HG02798 (cell line): ENCODE results near the gene TMIE.

ENCODE experiments used
- ATAC-seq: cut with Tn5 transposase; IDR thresholded peaks from one replicate; pipeline ENCODE4 v1.9.1; 2021; ENCODE audit warnings: mild to moderate bottlenecking; ENCODE audit not compliant: unreplicated experiment, poor library complexity

Gene TMIE

DNA sequence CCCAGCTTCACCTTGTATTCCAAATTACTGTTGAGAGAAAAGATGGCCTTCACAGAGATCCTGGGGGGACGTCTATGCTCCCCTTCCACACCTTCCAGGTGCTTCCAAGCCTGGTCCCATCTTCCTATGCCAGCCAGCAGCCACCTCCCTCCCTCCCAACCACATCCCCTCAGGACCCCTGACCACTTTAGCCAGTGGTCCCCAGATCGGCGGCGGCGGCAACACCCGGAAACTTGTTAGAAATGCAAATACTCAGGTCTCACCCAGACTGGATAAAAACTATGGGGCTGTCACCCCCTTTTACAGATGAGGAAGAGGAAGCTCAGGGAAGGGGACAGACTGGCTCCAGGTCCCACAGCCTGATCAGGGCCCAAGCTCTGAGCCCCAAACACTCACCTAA lies 54.5 kb downstream of the TMIE start:
- no peak for ATAC-seq

DNA sequence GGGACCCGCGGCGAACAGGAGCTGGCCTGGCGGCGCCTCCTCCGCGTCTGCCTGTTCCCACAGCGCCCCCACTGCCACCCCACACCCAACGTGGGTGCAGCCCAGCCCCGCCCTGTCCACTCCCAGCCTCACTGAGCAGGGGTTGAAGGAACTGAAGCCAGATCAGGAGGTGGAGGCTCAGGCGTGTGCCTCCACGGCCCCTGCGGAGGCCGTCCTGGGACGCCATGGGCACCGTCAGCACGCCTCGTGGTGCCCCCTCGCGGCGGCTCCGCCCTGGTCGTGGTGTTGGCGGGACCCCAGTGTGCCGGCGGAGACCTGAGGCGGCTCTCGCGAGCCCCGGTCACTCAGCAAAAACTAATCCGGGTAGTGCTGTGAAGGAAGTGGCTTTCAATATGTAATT lies 55.5 kb downstream of the TMIE start:
- no peak for ATAC-seq

DNA sequence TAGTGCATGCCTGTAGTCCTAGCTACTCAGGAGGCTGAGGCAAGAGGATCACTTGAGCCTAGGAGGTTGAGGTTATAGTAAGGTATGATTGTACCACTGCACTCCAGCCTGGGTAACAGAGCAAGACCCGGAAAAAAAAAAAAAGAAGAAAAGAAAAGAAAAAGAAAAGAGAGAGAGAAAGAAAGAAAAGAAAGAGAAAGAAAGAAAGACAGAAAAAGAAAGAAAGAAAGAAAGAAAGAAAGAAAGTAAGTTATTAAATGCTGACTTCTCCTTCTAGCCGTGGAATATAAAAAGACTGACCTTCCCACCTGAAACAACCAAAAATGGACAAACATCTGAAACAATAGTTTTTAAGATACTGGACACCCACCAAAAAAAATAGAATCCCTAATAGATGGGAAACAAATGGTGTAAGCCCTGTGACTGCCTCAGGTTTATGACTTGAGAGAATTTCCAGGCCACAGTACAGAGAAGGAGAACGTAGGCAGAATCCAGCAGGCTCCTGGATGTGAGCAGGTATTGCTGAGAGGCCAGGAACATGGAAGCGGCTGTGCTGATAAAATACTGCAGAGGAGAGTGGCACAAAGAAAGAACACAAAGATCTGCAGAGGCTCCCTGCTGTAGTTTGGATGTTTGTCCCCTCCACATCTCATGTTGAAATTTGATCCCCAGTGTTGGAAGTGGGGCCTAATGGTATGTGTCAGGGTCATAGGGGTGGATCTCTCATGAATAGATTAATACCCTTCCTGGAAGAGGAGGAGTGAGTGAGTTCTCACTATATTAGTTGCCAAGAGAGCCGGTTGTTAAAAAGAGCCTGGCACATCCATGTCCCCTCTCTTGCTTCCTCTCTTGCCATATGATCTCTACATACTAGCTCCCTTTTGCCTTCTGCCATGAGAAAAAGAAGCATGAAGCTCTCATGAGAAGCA lies 58.3 kb downstream of the TMIE start:
- ATAC-seq = no peak
